WERI-Rb-1 (cell line): Measurements from ENCODE around the gene SERP2.

Source experiments
- DNase-seq: peaks from one replicate; pipeline ENCODE4 v3.0.0-alpha.2; 2020
- H3K27ac ChIP-seq: fragments of 250-450 bp; sonication (Bioruptor Pico); 2 replicates; pipeline ENCODE4 v1.5.1; 2020; ENCODE audit warnings: mild to moderate bottlenecking, moderate library complexity
- H3K27me3 ChIP-seq: fragments of 250-450 bp; sonication (Bioruptor Pico); 2 replicates; pipeline ENCODE4 v1.5.1; 2021; ENCODE audit warnings: mild to moderate bottlenecking, low read depth, moderate library complexity; ENCODE audit not compliant: insufficient read depth, severe bottlenecking
- H3K36me3 ChIP-seq: fragments of 250-450 bp; sonication (Bioruptor Pico); 2 replicates; pipeline ENCODE4 v1.5.1; 2020; ENCODE audit warnings: mild to moderate bottlenecking, moderate library complexity
- H3K4me3 ChIP-seq: 2 replicates; pipeline ENCODE4 v1.5.1; 2011; ENCODE audit warnings: low read depth, mild to moderate bottlenecking, control low read depth, low read length
- H3K9me3 ChIP-seq: fragments of 250-450 bp; sonication (Bioruptor Pico); 2 replicates; pipeline ENCODE4 v1.5.1; 2021; ENCODE audit warnings: mild to moderate bottlenecking, moderate library complexity; ENCODE audit not compliant: severe bottlenecking
- TF ChIP-seq, protein P1 (sequence below): IDR thresholded peaks from 2 replicates; pipeline ENCODE4 v1.5.1; 2011; ENCODE audit warnings: low read depth, mild to moderate bottlenecking, control low read depth, inconsistent platforms, low read length

The SERP2 gene

GRCh38 chr13:44416301-44416700, 42.7 kb downstream of the SERP2 start:
- DNase-seq: no peak
- H3K4me3 ChIP-seq: no peak overlapping the region
- H3K27ac ChIP-seq: no peak overlapping the region
- H3K9me3 ChIP-seq: no peaks in the 10 kb centered on the region
- no peaks in the 10 kb centered on the region for H3K27me3 ChIP-seq
- TF ChIP-seq, protein P1, sequence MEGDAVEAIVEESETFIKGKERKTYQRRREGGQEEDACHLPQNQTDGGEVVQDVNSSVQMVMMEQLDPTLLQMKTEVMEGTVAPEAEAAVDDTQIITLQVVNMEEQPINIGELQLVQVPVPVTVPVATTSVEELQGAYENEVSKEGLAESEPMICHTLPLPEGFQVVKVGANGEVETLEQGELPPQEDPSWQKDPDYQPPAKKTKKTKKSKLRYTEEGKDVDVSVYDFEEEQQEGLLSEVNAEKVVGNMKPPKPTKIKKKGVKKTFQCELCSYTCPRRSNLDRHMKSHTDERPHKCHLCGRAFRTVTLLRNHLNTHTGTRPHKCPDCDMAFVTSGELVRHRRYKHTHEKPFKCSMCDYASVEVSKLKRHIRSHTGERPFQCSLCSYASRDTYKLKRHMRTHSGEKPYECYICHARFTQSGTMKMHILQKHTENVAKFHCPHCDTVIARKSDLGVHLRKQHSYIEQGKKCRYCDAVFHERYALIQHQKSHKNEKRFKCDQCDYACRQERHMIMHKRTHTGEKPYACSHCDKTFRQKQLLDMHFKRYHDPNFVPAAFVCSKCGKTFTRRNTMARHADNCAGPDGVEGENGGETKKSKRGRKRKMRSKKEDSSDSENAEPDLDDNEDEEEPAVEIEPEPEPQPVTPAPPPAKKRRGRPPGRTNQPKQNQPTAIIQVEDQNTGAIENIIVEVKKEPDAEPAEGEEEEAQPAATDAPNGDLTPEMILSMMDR: no peak
- H3K36me3 ChIP-seq: no peaks in the 10 kb centered on the region

DNA sequence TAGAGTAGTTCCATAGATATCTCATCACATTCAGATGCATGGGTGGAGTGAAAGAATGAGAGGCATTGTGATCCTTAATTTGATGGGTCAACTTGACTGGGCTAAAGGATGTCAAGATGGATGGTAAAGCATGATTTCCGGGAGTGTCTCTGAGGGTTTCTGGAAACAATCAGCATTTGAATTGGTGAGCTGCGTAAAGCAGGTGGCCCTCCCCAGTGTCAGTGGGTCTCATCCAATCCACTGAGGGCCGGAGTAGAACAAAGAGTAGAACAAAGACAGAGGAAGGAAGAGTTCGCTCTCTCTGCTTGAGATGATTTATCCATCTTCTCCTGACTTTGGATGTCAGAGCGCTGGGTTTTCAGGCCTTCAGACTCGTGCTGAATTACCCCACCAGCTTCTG, 43.1 kb downstream of the SERP2 start:
- DNase-seq: no peak
- TF ChIP-seq, protein P1: no peak
- Histone ChIP-seq H3K4me3 (no peak overlapping the region), H3K36me3 (no peaks in the 10 kb centered on the region), H3K27ac (no peak overlapping the region), H3K27me3 (no peaks in the 10 kb centered on the region), H3K9me3 (no peaks in the 10 kb centered on the region)

DNA sequence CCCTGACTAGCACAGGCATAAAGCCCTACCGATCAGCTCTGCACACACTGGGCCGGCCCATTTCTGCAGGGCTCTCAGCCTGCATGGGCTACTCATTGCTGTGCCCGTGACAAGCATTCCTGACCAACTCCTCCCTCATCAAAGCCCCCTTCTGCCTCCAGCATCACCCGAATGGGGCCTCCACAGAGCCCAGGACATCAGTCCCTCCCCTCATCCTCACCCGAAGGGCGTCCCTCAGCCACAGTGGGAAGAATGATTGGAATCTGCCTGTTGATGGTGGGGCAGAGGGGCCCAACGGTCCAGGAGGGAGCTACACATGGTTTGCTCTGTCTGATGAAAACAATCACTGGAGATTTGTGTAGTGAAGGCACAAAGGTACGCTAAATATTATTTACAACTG, 43.8 kb downstream of the SERP2 start:
- Histone ChIP-seq H3K36me3 (no peaks in the 10 kb centered on the region), H3K27me3 (no peaks in the 10 kb centered on the region), H3K27ac (no peak overlapping the region), H3K9me3 (no peaks in the 10 kb centered on the region), H3K4me3 (no peak overlapping the region)
- TF ChIP-seq, protein P1: no peak
- DNase-seq: no peak

- no peak for DNase-seq
- no peaks in the 10 kb centered on the region for H3K36me3 ChIP-seq
- no peak overlapping the region for H3K4me3 ChIP-seq
- H3K27ac ChIP-seq: no peak overlapping the region
- H3K9me3 ChIP-seq: no peaks in the 10 kb centered on the region
- no peaks in the 10 kb centered on the region for H3K27me3 ChIP-seq
- TF ChIP-seq, protein P1: no peak
These were observed 44.3 kb downstream of the SERP2 start for GRCh38 chr13:44417876-44418275.

DNA sequence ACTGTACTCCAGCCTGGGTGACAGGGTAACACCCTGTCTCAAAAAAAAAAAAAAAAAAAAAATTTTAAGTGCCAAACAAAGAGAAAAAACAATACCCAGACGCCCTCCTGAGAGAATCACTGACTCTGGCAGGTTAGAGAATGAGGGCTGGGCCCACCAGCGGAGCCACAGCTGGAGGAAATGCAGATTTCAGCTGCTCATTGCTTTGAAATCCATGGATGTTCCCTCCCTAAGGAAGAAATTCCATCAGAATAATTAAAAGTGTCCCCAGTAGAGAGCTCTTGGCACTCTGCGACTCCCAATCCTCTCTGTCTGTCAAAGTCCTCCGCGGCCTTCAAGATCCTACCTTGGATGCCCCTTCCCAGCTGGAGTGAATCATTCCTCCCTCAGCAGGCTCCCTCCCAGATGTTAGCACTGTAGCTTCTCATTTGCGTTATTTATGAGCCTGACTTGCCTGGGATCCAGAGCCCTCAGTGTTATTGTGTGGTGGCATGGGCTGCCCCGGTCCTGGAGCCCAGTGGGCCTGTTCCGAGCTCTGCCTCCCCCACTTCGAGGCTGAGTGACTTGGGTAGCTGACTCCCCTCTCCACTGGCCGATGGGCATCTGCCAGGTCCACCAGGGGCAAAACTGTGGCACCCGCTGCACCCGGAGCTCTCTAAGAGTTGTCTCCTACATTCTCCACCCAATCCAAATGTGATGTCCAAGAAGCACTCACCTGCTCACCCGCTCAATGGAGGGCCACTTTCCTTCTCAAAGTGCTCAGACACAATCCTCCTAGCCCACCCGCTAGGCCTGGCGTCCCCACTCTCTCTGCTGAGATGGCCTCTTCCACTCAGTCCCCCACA, 47.0 kb downstream of the SERP2 start:
- Histone ChIP-seq H3K9me3 (no peaks in the 10 kb centered on the region), H3K27ac (no peak overlapping the region), H3K4me3 (no peak overlapping the region), H3K27me3 (no peaks in the 10 kb centered on the region), H3K36me3 (no peaks in the 10 kb centered on the region)
- no peak for DNase-seq
- TF ChIP-seq, protein P1: no peak
